ENCODE measurements around the gene CELSR1. TPM values are rescaled to one million over a fixed set of nuclear protein-coding genes. Genes with fewer than 3 reads are reported as not detected.

The CELSR1 gene
- polyA plus RNA-seq, 1 experiment, result 1.0 TPM

- CTCF ChIA-PET, result interaction anchor here (1.2 kb wide), 1 partner anchor 52 kb away, joined by 4 read pairs; no protein-coding TSS in a partner anchor
- no peaks in the 10 kb centered on the region; the same call in 1 of the 2 replicates for H3K27me3 ChIP-seq (ENCODE audit: control insufficient read depth, insufficient read depth, low read length)
- H3K36me3 ChIP-seq (ENCODE audit: control insufficient read depth, insufficient read depth, low read length), result no peaks in the 10 kb centered on the region
- DNase-seq (ENCODE audit: low read depth), result no peak
- POLR2A ChIA-PET, result no interaction called here
- TF ChIP-seq, protein P1, sequence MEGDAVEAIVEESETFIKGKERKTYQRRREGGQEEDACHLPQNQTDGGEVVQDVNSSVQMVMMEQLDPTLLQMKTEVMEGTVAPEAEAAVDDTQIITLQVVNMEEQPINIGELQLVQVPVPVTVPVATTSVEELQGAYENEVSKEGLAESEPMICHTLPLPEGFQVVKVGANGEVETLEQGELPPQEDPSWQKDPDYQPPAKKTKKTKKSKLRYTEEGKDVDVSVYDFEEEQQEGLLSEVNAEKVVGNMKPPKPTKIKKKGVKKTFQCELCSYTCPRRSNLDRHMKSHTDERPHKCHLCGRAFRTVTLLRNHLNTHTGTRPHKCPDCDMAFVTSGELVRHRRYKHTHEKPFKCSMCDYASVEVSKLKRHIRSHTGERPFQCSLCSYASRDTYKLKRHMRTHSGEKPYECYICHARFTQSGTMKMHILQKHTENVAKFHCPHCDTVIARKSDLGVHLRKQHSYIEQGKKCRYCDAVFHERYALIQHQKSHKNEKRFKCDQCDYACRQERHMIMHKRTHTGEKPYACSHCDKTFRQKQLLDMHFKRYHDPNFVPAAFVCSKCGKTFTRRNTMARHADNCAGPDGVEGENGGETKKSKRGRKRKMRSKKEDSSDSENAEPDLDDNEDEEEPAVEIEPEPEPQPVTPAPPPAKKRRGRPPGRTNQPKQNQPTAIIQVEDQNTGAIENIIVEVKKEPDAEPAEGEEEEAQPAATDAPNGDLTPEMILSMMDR (IDR thresholded peaks at IDR 0.05; ENCODE audit: insufficient read depth, low read depth, low read length), result no peak
- H3K4me3 ChIP-seq (ENCODE audit: low read depth, low read length), result no peak overlapping the region
Observed at GRCh38 chr22:46419754-46420571, 117.5 kb downstream of the CELSR1 start.

DNA sequence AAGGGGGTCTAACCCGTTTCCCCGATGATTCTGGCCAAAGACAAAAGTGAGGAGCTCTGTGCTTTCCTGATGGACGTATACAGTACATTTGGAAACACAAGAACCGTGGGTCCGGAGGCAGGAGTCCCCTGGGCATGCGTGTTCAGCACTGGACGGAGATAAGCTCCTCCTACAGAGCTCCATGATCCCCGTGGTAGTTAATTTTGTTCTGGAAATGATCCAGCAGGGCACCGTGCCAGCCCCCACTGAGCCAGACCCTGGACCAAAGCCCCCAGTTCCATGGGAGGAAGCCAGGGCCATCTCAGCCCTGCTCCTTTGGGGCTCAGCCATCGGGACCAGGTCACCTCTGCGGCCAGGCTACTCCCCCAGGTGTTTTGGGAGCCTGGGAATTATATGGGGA lies 118.6 kb downstream of the CELSR1 start:
- POLR2A ChIA-PET, result no interaction called here
- Histone ChIP-seq H3K27me3 (ENCODE audit: control insufficient read depth, insufficient read depth, low read length) (peaks cover 5% of the 10 kb centered on the region), H3K4me3 (ENCODE audit: low read depth, low read length) (no peak overlapping the region), H3K36me3 (ENCODE audit: control insufficient read depth, insufficient read depth, low read length) (no peaks in the 10 kb centered on the region)
- no peak for DNase-seq (ENCODE audit: low read depth)
- CTCF ChIA-PET, result interaction anchor here (0.6 to 1.2 kb wide), 3 partner anchors 51 to 380 kb away, joined by 3 to 4 read pairs (median 3); no protein-coding TSS in a partner anchor
- TF ChIP-seq, protein P1 (IDR thresholded peaks at IDR 0.05; ENCODE audit: insufficient read depth, low read depth, low read length), result no peak

DNA sequence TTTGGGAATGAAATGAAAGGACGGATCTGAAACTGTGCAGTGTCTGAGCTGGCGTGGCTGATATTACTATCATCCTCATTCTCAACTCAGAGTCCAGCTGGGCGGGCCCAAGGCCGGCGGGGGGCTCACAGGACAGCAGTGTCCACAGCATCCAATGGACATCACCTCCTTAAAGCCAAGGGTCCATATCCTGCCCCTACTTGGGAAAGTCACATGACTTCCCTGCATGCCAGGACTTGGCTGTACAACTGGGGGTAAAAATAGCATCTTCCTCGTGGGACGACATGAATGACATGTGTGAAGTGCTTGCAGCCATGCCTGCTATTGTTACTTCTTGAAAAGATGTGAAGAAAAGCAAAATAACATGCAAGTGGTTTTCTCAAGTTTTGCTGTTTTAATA lies 119.7 kb downstream of the CELSR1 start:
- Histone ChIP-seq H3K4me3 (ENCODE audit: low read depth, low read length) (no peak overlapping the region), H3K36me3 (ENCODE audit: control insufficient read depth, insufficient read depth, low read length) (no peaks in the 10 kb centered on the region), H3K27me3 (ENCODE audit: control insufficient read depth, insufficient read depth, low read length) (peaks cover 5% of the 10 kb centered on the region)
- ChIA-PET POLR2A (no interaction called here), CTCF (no interaction called here)
- TF ChIP-seq, protein P1 (IDR thresholded peaks at IDR 0.05; ENCODE audit: insufficient read depth, low read depth, low read length), result no peak
- no peak for DNase-seq (ENCODE audit: low read depth)

GRCh38 chr22:46416891-46417580 lies 120.4 kb downstream of the CELSR1 start:
- POLR2A ChIA-PET, result no interaction called here
- H3K36me3 ChIP-seq (ENCODE audit: control insufficient read depth, insufficient read depth, low read length), result no peaks in the 10 kb centered on the region
- CTCF ChIA-PET, result no interaction called here
- H3K27me3 ChIP-seq (ENCODE audit: control insufficient read depth, insufficient read depth, low read length), result peaks cover 5% of the 10 kb centered on the region
- DNase-seq (ENCODE audit: low read depth), result no peak
- H3K4me3 ChIP-seq (ENCODE audit: low read depth, low read length), result no peak overlapping the region
- TF ChIP-seq, protein P1 (IDR thresholded peaks at IDR 0.05; ENCODE audit: insufficient read depth, low read depth, low read length), result no peak

GRCh38 chr22:46416520-46416871 lies 120.9 kb downstream of the CELSR1 start:
- ChIA-PET POLR2A (no interaction called here), CTCF (no interaction called here)
- no peak overlapping the region for H3K4me3 ChIP-seq (ENCODE audit: low read depth, low read length)
- H3K36me3 ChIP-seq (ENCODE audit: control insufficient read depth, insufficient read depth, low read length), result no peaks in the 10 kb centered on the region
- H3K27me3 ChIP-seq (ENCODE audit: control insufficient read depth, insufficient read depth, low read length), result peaks cover 5% of the 10 kb centered on the region
- TF ChIP-seq, protein P1 (IDR thresholded peaks at IDR 0.05; ENCODE audit: insufficient read depth, low read depth, low read length), result no peak
- DNase-seq (ENCODE audit: low read depth), result no peak
